GM19463 (cell line): Measurements from ENCODE around the gene PYCR2.
"Not testable (repeated sequence)": the region's sequence is repeated elsewhere in the genome, so short reads cannot be mapped to it uniquely, and the experiment has no call there.

Experiments
- ATAC-seq: cut with Tn5 transposase; IDR thresholded peaks from one replicate; pipeline ENCODE4 v1.9.1; 2021; ENCODE audit warnings: mild to moderate bottlenecking, moderate library complexity; ENCODE audit not compliant: unreplicated experiment

Gene PYCR2

GRCh38 chr1:225943582-225943981, 19.5 kb upstream of the PYCR2 start:
- no peak for ATAC-seq

- ATAC-seq: peak; percentile 80
Observed at GRCh38 chr1:225942574-225942973, 18.5 kb upstream of the PYCR2 start.

- ATAC-seq: no peak
Observed at GRCh38 chr1:225941942-225942222, 17.8 kb upstream of the PYCR2 start.

- no peak for ATAC-seq
Observed at GRCh38 chr1:225941187-225941941, 17.3 kb upstream of the PYCR2 start, which contains the start of gene LEFTY2. LEFTY2 (minus strand) TSS chr1:225941220; CDS start chr1:225941140, 80 bp downstream.

- no peak for ATAC-seq
Observed at GRCh38 chr1:225940385-225941151, 16.5 kb upstream of the PYCR2 start.

GRCh38 chr1:225939939-225940310, 15.9 kb upstream of the PYCR2 start:
- ATAC-seq: not testable (repeated sequence)

- ATAC-seq: not testable (repeated sequence)
Observed at GRCh38 chr1:225939097-225939938, 15.3 kb upstream of the PYCR2 start.

- ATAC-seq: no peak
Observed at GRCh38 chr1:225937048-225937968, 13.3 kb upstream of the PYCR2 start.

- ATAC-seq: no peak
Observed at GRCh38 chr1:225936523-225936922, 12.5 kb upstream of the PYCR2 start.

- not testable (repeated sequence) for ATAC-seq
Observed at GRCh38 chr1:225936086-225936485, 12.0 kb upstream of the PYCR2 start.

GRCh38 chr1:225934711-225935110, 10.7 kb upstream of the PYCR2 start:
- no peak for ATAC-seq

GRCh38 chr1:225933072-225933471, 9.0 kb upstream of the PYCR2 start:
- no peak for ATAC-seq

- no peak for ATAC-seq
Observed at GRCh38 chr1:225931270-225932136, 7.5 kb upstream of the PYCR2 start.

- ATAC-seq: no peak
Observed at GRCh38 chr1:225930566-225930965, 6.5 kb upstream of the PYCR2 start.

- ATAC-seq: not testable (repeated sequence)
Observed at GRCh38 chr1:225929462-225929861, 5.4 kb upstream of the PYCR2 start.

GRCh38 chr1:225928186-225929175, 4.4 kb upstream of the PYCR2 start:
- no peak for ATAC-seq

- no peak for ATAC-seq
Observed at GRCh38 chr1:225926551-225927113, 2.6 kb upstream of the PYCR2 start.

- no peak for ATAC-seq
Observed at GRCh38 chr1:225923381-225923691, 714 bp downstream of the PYCR2 start.
